HPDE6-E6E7 (cell line): Measurements from ENCODE around the gene NINL.
A peak's percentile ranks its signal among the peaks of the same experiment; 100 is the strongest.

Experiments used
- DNase-seq: peaks from one replicate; pipeline ENCODE4 v3.0.0; 2011; ENCODE audit warnings: missing footprints; ENCODE audit errors: extremely low spot score

NINL gene

GRCh38 chr20:25418776-25419175 lies 166.6 kb downstream of the NINL start:
- no peak for DNase-seq

- no peak for DNase-seq
Measured at GRCh38 chr20:25408890-25409289, 176.4 kb downstream of the NINL start.

GRCh38 chr20:25408170-25408547 lies 177.2 kb downstream of the NINL start:
- DNase-seq: no peak

- DNase-seq: peak; percentile 96
Measured at GRCh38 chr20:25407311-25408169, 177.8 kb downstream of the NINL start, which contains the start of gene GINS1. TSS of gene GINS1 (plus strand) at chr20:25407673. CDS start at chr20:25407821, 148 bp downstream.
